Dermis blood vessel endothelial cell (primary cell): ENCODE data around the gene CAPG. TPM values are rescaled to one million over a fixed set of nuclear protein-coding genes. Genes with fewer than 3 reads are reported as not detected.

ENCODE experiments used
- DNase-seq: peaks from one replicate; pipeline ENCODE4 v3.0.0; 2010
- total RNA-seq: library from RNA; depleted of rRNA; stranded (reverse); fragments of >200 nt; gene quantifications from 2 replicates; pipeline ENCODE4 v1.2.3, GENCODE V29; 2014

Gene CAPG
- total RNA-seq, 1 donor from 2014 or later, result 56.3 TPM

GRCh38 chr2:85438201-85439024 lies 28.2 kb upstream of the CAPG start:
- DNase-seq, result no peak

- peak; percentile 90 for DNase-seq
These were observed 27.5 kb upstream of the CAPG start for GRCh38 chr2:85437488-85438200.

- no peak for DNase-seq
These were observed 26.8 kb upstream of the CAPG start for GRCh38 chr2:85436836-85437487.

GRCh38 chr2:85435981-85436835 lies 26.0 kb upstream of the CAPG start:
- no peak for DNase-seq

GRCh38 chr2:85435220-85435958 lies 25.2 kb upstream of the CAPG start:
- DNase-seq, result no peak

- DNase-seq, result no peak
These were observed 24.5 kb upstream of the CAPG start for GRCh38 chr2:85434696-85435095.

GRCh38 chr2:85433511-85434089 lies 23.4 kb upstream of the CAPG start:
- no peak for DNase-seq

GRCh38 chr2:85431570-85432205 lies 21.5 kb upstream of the CAPG start:
- DNase-seq, result no peak

- no peak for DNase-seq
These were observed 20.8 kb upstream of the CAPG start for GRCh38 chr2:85430752-85431569.

GRCh38 chr2:85429924-85430289 lies 19.7 kb upstream of the CAPG start:
- DNase-seq, result no peak

- DNase-seq, result no peak
These were observed 19.2 kb upstream of the CAPG start for GRCh38 chr2:85429213-85429923.

- DNase-seq, result peak; percentile 59
These were observed 18.2 kb upstream of the CAPG start for GRCh38 chr2:85428343-85428881.

- no peak for DNase-seq
These were observed 17.2 kb upstream of the CAPG start for GRCh38 chr2:85427300-85427835.

GRCh38 chr2:85425588-85425987 lies 15.4 kb upstream of the CAPG start:
- no peak for DNase-seq

- no peak for DNase-seq
These were observed 13.4 kb upstream of the CAPG start for GRCh38 chr2:85423525-85423924.

GRCh38 chr2:85422072-85422457 lies 11.9 kb upstream of the CAPG start:
- no peak for DNase-seq

- DNase-seq, result no peak
These were observed 11.3 kb upstream of the CAPG start for GRCh38 chr2:85421260-85422071.
